GM23248 (cell line): ENCODE results near the gene TMEM80. TPM values are rescaled to one million over a fixed set of nuclear protein-coding genes. Genes with fewer than 3 reads are reported as not detected.

Source experiments
- DNase-seq: peaks from one replicate; pipeline ENCODE4 v3.0.0-alpha.2; 2015
- H2AFZ ChIP-seq: fragments of 200-600 bp; sonication (generic); 2 replicates; pipeline ENCODE4 v1.6.1; 2016; ENCODE audit warnings: antibody characterized with exemption
- H3F3A ChIP-seq: fragments of 200-600 bp; sonication (generic); 2 replicates; pipeline ENCODE4 v1.6.1; 2016; ENCODE audit warnings: mild to moderate bottlenecking, antibody characterized with exemption, mixed run types; ENCODE audit not compliant: insufficient read depth
- H3K27ac ChIP-seq: fragments of 200-600 bp; sonication (generic); 2 replicates; pipeline ENCODE4 v1.5.1; 2016; ENCODE audit warnings: mild to moderate bottlenecking
- H3K27me3 ChIP-seq: fragments of 200-600 bp; sonication (generic); replicated peaks from 2 replicates; pipeline ENCODE4 v1.6.1; 2016; ENCODE audit warnings: mild to moderate bottlenecking; ENCODE audit not compliant: insufficient read depth
- H3K36me3 ChIP-seq: fragments of 200-600 bp; sonication (generic); 2 replicates; pipeline ENCODE4 v1.6.1; 2016; ENCODE audit warnings: low read depth, mild to moderate bottlenecking
- H3K4me1 ChIP-seq: fragments of 200-600 bp; sonication (generic); 2 replicates; pipeline ENCODE4 v1.6.1; 2016; ENCODE audit warnings: mild to moderate bottlenecking; ENCODE audit not compliant: insufficient read depth
- H3K4me2 ChIP-seq: fragments of 200-600 bp; sonication (generic); one replicate; pipeline ENCODE4 v1.6.1; 2016; ENCODE audit warnings: mild to moderate bottlenecking; ENCODE audit not compliant: unreplicated experiment
- H3K4me3 ChIP-seq: fragments of 200-600 bp; sonication (generic); 2 replicates; pipeline ENCODE4 v1.5.1; 2016; ENCODE audit warnings: mild to moderate bottlenecking
- H3K79me2 ChIP-seq: fragments of 200-600 bp; sonication (generic); 2 replicates; pipeline ENCODE4 v1.6.1; 2016; ENCODE audit warnings: mild to moderate bottlenecking; ENCODE audit not compliant: insufficient read depth
- H3K9ac ChIP-seq: fragments of 200-600 bp; sonication (generic); 2 replicates; pipeline ENCODE4 v1.6.1; 2016; ENCODE audit warnings: mild to moderate bottlenecking
- H3K9me2 ChIP-seq: fragments of 200-600 bp; sonication (generic); 2 replicates; pipeline ENCODE4 v1.6.1; 2016; ENCODE audit warnings: mixed run types, mild to moderate bottlenecking, moderate library complexity; ENCODE audit not compliant: insufficient read depth
- H3K9me3 ChIP-seq: fragments of 200-600 bp; sonication (generic); one replicate; pipeline ENCODE4 v1.6.1; 2017; ENCODE audit warnings: low read depth
- H4K20me1 ChIP-seq: fragments of 200-600 bp; sonication (generic); 2 replicates; pipeline ENCODE4 v1.6.0; 2016; ENCODE audit not compliant: insufficient read depth
- EZH2 ChIP-seq: fragments of 200-600 bp; sonication (generic); IDR thresholded peaks from 2 replicates; pipeline ENCODE4 v1.6.1; 2018; ENCODE audit warnings: antibody characterized with exemption, mild to moderate bottlenecking; ENCODE audit not compliant: insufficient read depth, poor library complexity, severe bottlenecking
- EZH2phosphoT487 ChIP-seq: fragments of 200-600 bp; sonication (generic); IDR thresholded peaks from 2 replicates; pipeline ENCODE4 v1.6.1; 2018; ENCODE audit warnings: antibody characterized with exemption, moderate library complexity, mild to moderate bottlenecking, low read depth; ENCODE audit not compliant: insufficient read depth
- WGBS, 2 experiments: methylation state at CpG; one replicate each; pipeline ENCODE4 v1.1.6; 2015 to 2017; ENCODE audit warnings: low lambda C conversion rate in 2 of 2, low coverage in 1 of 2; ENCODE audit errors: missing lambda C conversion rate in 2 of 2; 5-methylcytosine and 5-hydroxymethylcytosine counted together
- in situ Hi-C: fragments of 300-500 bp; cut with MboI; formaldehyde crosslinking; loops from 2 replicates; pipeline ENCODE4 v1.15.0; 2020
- polyA plus RNA-seq: library from polyadenylated mRNA; unstranded; fragments of >200 nt; fragmentation: Nextera tagmentation; extraction: Ambion mirVana; gene quantifications from 2 replicates; pipeline ENCODE4 v1.2.1, GENCODE V29; 2016
- total RNA-seq: library from RNA; depleted of rRNA; stranded (reverse); fragments of >200 nt; shearing (Covaris generic); gene quantifications from 2 replicates; pipeline ENCODE4 v1.2.3, GENCODE V29; 2014

Gene TMEM80
- total and polyA plus RNA-seq, 2 experiments from 2014 or later = 27.0 to 50.1 TPM

DNA sequence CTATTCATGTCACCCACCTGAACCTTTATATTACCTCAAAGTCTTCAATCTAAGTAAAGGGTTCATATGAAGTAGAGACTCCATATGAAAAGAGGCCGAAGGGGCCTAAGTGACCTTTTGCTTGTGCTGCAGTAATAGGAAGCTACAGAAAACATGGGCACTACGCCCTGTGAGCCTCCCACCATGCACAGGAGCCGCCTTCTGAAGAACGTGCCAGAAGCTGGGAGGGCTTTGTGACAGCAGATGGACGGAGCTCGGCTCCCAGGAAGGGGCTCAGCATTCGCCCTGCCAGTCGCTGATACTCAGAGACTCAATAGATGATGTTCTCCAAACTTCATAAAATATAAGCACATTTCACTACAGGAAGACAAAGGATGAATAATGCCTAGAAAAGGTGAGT is 21.8 kb upstream of the TMEM80 start:
- WGBS, 2 experiments = 87 to 88% methylated on average over 8 of the region's 8 CpGs
- Histone ChIP-seq H3F3A (no peaks in the 10 kb centered on the region), H3K4me2 (no peak overlapping the region), H3K79me2 (no peaks in the 10 kb centered on the region), H3K4me1 (no peaks in the 10 kb centered on the region), H3K9ac (no peak overlapping the region), H3K4me3 (no peak overlapping the region), H3K27me3 (no peaks in the 10 kb centered on the region), H2AFZ (no peak overlapping the region), H4K20me1 (no peaks in the 10 kb centered on the region), H3K27ac (no peak overlapping the region), H3K9me3 (no peaks in the 10 kb centered on the region), H3K36me3 (peaks cover 14% of the 10 kb centered on the region), H3K9me2 (no peaks in the 10 kb centered on the region)
- in situ Hi-C loops = no loop called here
- TF ChIP-seq EZH2 (no peak), EZH2phosphoT487 (no peak)
- DNase-seq = no peak

- Histone ChIP-seq H3K4me1 (no peaks in the 10 kb centered on the region), H3F3A (no peaks in the 10 kb centered on the region), H3K27me3 (no peaks in the 10 kb centered on the region), H3K27ac (no peak overlapping the region), H3K9ac (no peak overlapping the region), H3K36me3 (peaks cover 14% of the 10 kb centered on the region), H3K9me3 (no peaks in the 10 kb centered on the region), H3K9me2 (no peaks in the 10 kb centered on the region), H2AFZ (no peak overlapping the region), H3K79me2 (no peaks in the 10 kb centered on the region), H3K4me3 (no peak overlapping the region), H4K20me1 (no peaks in the 10 kb centered on the region), H3K4me2 (no peak overlapping the region)
- WGBS, 2 experiments = 96% methylated on average over 17 of the region's 17 CpGs
- no peak for TF ChIP-seq EZH2
- no peak for TF ChIP-seq EZH2phosphoT487
- in situ Hi-C loops = no loop called here
- DNase-seq = no peak
Measured at GRCh38 chr11:674406-674805, 21.2 kb upstream of the TMEM80 start.

GRCh38 chr11:678297-678696 is 17.3 kb upstream of the TMEM80 start:
- H3K9me3 ChIP-seq = no peaks in the 10 kb centered on the region
- H3K36me3 ChIP-seq = peaks cover 15% of the 10 kb centered on the region; the same call in 1 of the 2 replicates
- no peak for TF ChIP-seq EZH2
- no peak overlapping the region for H3K4me2 ChIP-seq
- H3F3A ChIP-seq = no peaks in the 10 kb centered on the region
- in situ Hi-C loops = no loop called here
- no peaks in the 10 kb centered on the region for H4K20me1 ChIP-seq
- no peaks in the 10 kb centered on the region for H3K27me3 ChIP-seq
- no peak overlapping the region for H3K4me3 ChIP-seq
- H3K9ac ChIP-seq = no peak overlapping the region
- no peak overlapping the region for H2AFZ ChIP-seq
- DNase-seq = no peak
- no peaks in the 10 kb centered on the region for H3K9me2 ChIP-seq
- no peak overlapping the region for H3K27ac ChIP-seq
- H3K4me1 ChIP-seq = no peaks in the 10 kb centered on the region
- WGBS, 2 experiments = 74 to 82% methylated on average over 3 of the region's 3 CpGs
- H3K79me2 ChIP-seq = no peaks in the 10 kb centered on the region

GRCh38 chr11:679271-680207 is 16.1 kb upstream of the TMEM80 start:
- Histone ChIP-seq H3K36me3 (peaks cover 19% of the 10 kb centered on the region; the same call in 1 of the 2 replicates), H3K9ac (no peak overlapping the region), H3K79me2 (no peaks in the 10 kb centered on the region), H3K4me1 (no peaks in the 10 kb centered on the region), H3K9me2 (no peaks in the 10 kb centered on the region), H4K20me1 (no peaks in the 10 kb centered on the region), H3K4me3 (no peak overlapping the region), H3K9me3 (no peaks in the 10 kb centered on the region), H3K27ac (no peak overlapping the region), H3K4me2 (no peak overlapping the region), H3F3A (no peaks in the 10 kb centered on the region), H2AFZ (no peak overlapping the region), H3K27me3 (no peaks in the 10 kb centered on the region)
- 97 to 98% methylated on average over 34 to 36 of the region's 36 CpGs for WGBS, 2 experiments
- no peak for DNase-seq
- no peak for TF ChIP-seq EZH2phosphoT487
- no peak for TF ChIP-seq EZH2
- in situ Hi-C loops = no loop called here
